KMS-11 (cell line): ENCODE measurements around the gene JAM3.

Source experiments
- H2AFZ ChIP-seq: fragments of 200-600 bp; sonication (generic); 2 replicates; pipeline ENCODE4 v1.6.1; 2016; ENCODE audit warnings: antibody characterized with exemption, mixed run types, low read depth
- H3K27ac ChIP-seq: fragments of 200-600 bp; sonication (generic); 2 replicates; pipeline ENCODE4 v1.6.1; 2016; ENCODE audit warnings: mild to moderate bottlenecking, mixed run types
- H3K27me3 ChIP-seq: fragments of 200-600 bp; sonication (generic); 2 replicates; pipeline ENCODE4 v1.6.1; 2017; ENCODE audit warnings: mild to moderate bottlenecking, low read depth, mixed run types, moderate library complexity; ENCODE audit not compliant: insufficient read depth
- H3K36me3 ChIP-seq: fragments of 200-600 bp; sonication (generic); 2 replicates; pipeline ENCODE4 v1.6.1; 2017; ENCODE audit warnings: mild to moderate bottlenecking, mixed run types; ENCODE audit not compliant: insufficient read depth
- H3K4me1 ChIP-seq: fragments of 200-600 bp; sonication (generic); 2 replicates; pipeline ENCODE4 v1.6.1; 2016; ENCODE audit warnings: mild to moderate bottlenecking, low read depth, mixed run types; ENCODE audit not compliant: poor library complexity, severe bottlenecking
- H3K4me2 ChIP-seq: fragments of 200-600 bp; sonication (generic); 2 replicates; pipeline ENCODE4 v1.7.0; 2016; ENCODE audit warnings: mild to moderate bottlenecking, mixed run types
- H3K4me3 ChIP-seq: fragments of 200-600 bp; sonication (generic); IDR thresholded peaks from 2 replicates; pipeline ENCODE4 v1.6.1; 2017; ENCODE audit warnings: low read depth, low read length, mixed read lengths; ENCODE audit not compliant: insufficient read depth
- H3K79me2 ChIP-seq: fragments of 200-600 bp; sonication (generic); 2 replicates; pipeline ENCODE4 v1.6.1; 2016; ENCODE audit warnings: low read depth, mixed run types; ENCODE audit not compliant: insufficient read depth
- H3K9ac ChIP-seq: fragments of 200-600 bp; sonication (generic); 2 replicates; pipeline ENCODE4 v1.6.1; 2016; ENCODE audit warnings: mild to moderate bottlenecking, mixed run types
- H4K20me1 ChIP-seq: fragments of 200-600 bp; sonication (generic); 2 replicates; pipeline ENCODE4 v1.6.1; 2016; ENCODE audit warnings: mild to moderate bottlenecking, mixed run types; ENCODE audit not compliant: insufficient read depth
- CTCF ChIP-seq: fragments of 200-600 bp; sonication (generic); conservative IDR thresholded peaks from 2 replicates; pipeline ENCODE4 v1.6.1; 2017; ENCODE audit warnings: low read depth, mild to moderate bottlenecking, antibody characterized with exemption, low read length, moderate library complexity, mixed read lengths

JAM3 gene

GRCh38 chr11:134132808-134133207 is 63.9 kb downstream of the JAM3 start:
- H3K4me1 ChIP-seq = no peaks in the 10 kb centered on the region
- no peak for TF ChIP-seq CTCF
- no peaks in the 10 kb centered on the region for H4K20me1 ChIP-seq
- no peak overlapping the region for H3K4me3 ChIP-seq
- no peak overlapping the region for H3K27ac ChIP-seq
- no peak overlapping the region for H3K4me2 ChIP-seq
- no peaks in the 10 kb centered on the region for H3K27me3 ChIP-seq
- no peaks in the 10 kb centered on the region for H3K79me2 ChIP-seq
- no peak overlapping the region for H3K9ac ChIP-seq
- no peaks in the 10 kb centered on the region for H3K36me3 ChIP-seq
- no peak overlapping the region for H2AFZ ChIP-seq

GRCh38 chr11:134134167-134134566 is 65.3 kb downstream of the JAM3 start:
- H3K79me2 ChIP-seq = no peaks in the 10 kb centered on the region
- H3K9ac ChIP-seq = no peak overlapping the region
- no peaks in the 10 kb centered on the region for H4K20me1 ChIP-seq
- H3K4me3 ChIP-seq = no peak overlapping the region
- H3K27me3 ChIP-seq = no peaks in the 10 kb centered on the region
- no peak overlapping the region for H3K27ac ChIP-seq
- H3K4me1 ChIP-seq = no peaks in the 10 kb centered on the region
- H2AFZ ChIP-seq = no peak overlapping the region
- no peak for TF ChIP-seq CTCF
- no peaks in the 10 kb centered on the region for H3K36me3 ChIP-seq
- H3K4me2 ChIP-seq = no peak overlapping the region

- TF ChIP-seq CTCF = no peak
- no peak overlapping the region for H3K4me2 ChIP-seq
- H3K9ac ChIP-seq = no peak overlapping the region
- H3K36me3 ChIP-seq = no peaks in the 10 kb centered on the region
- H3K27me3 ChIP-seq = no peaks in the 10 kb centered on the region
- H3K4me3 ChIP-seq = no peak overlapping the region
- H3K27ac ChIP-seq = no peak overlapping the region
- H2AFZ ChIP-seq = no peak overlapping the region
- H4K20me1 ChIP-seq = no peaks in the 10 kb centered on the region
- no peaks in the 10 kb centered on the region for H3K4me1 ChIP-seq
- H3K79me2 ChIP-seq = no peaks in the 10 kb centered on the region
These were observed 69.5 kb downstream of the JAM3 start for GRCh38 chr11:134138376-134138775.

- H4K20me1 ChIP-seq = no peaks in the 10 kb centered on the region
These were observed 70.5 kb downstream of the JAM3 start for GRCh38 chr11:134139303-134139872.

More at GRCh38 chr11:134139303-134139872, 70.5 kb downstream of the JAM3 start:
- Histone ChIP-seq H2AFZ (no peak overlapping the region), H3K9ac (no peak overlapping the region), H3K27me3 (no peaks in the 10 kb centered on the region), H3K4me3 (no peak overlapping the region), H3K4me1 (no peaks in the 10 kb centered on the region), H3K79me2 (no peaks in the 10 kb centered on the region), H3K27ac (no peak overlapping the region), H3K36me3 (no peaks in the 10 kb centered on the region), H3K4me2 (no peak overlapping the region)
- no peak for TF ChIP-seq CTCF
